ENCODE measurements around the gene SGMS1.

DNA sequence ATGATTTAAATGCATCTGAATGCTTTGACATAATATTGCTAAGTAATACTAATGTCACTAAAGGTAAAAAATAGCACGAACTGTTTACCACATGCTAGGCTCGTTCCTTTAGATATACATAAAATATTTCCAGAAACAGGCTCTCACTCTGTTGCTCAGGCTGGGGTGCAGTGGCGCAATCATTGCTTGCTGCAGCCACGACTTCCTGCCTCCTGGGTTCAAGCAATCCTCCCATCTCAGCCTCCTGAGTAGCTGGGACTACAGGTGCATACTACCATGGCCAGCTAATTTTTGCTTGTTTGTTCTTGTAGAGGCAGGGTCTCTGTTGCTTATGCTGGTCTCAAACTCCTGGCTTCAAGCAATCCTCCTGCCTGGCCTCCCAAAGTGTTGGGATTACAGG, 183.3 kb downstream of the SGMS1 start:
- TF ChIP-seq, protein P1, sequence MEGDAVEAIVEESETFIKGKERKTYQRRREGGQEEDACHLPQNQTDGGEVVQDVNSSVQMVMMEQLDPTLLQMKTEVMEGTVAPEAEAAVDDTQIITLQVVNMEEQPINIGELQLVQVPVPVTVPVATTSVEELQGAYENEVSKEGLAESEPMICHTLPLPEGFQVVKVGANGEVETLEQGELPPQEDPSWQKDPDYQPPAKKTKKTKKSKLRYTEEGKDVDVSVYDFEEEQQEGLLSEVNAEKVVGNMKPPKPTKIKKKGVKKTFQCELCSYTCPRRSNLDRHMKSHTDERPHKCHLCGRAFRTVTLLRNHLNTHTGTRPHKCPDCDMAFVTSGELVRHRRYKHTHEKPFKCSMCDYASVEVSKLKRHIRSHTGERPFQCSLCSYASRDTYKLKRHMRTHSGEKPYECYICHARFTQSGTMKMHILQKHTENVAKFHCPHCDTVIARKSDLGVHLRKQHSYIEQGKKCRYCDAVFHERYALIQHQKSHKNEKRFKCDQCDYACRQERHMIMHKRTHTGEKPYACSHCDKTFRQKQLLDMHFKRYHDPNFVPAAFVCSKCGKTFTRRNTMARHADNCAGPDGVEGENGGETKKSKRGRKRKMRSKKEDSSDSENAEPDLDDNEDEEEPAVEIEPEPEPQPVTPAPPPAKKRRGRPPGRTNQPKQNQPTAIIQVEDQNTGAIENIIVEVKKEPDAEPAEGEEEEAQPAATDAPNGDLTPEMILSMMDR (IDR thresholded peaks at IDR 0.05; ENCODE audit: low read length), result no peak
- TF ChIP-seq EZH2 (IDR thresholded peaks at IDR 0.05; ENCODE audit: borderline replicate concordance, low read length), result no peak

Measured in OCI-LY1 (cell line).